BLaER1 (cell line): ENCODE data around the gene UNC119B.
A peak's percentile ranks its signal among the peaks of the same experiment; 100 is the strongest.

Experiments used
- H3K27ac ChIP-seq: shearing (Covaris generic); formaldehyde crosslinking; 2 replicates; pipeline ENCODE4 v1.8.1; 2022
- H3K27me3 ChIP-seq: shearing (Covaris generic); formaldehyde crosslinking; 2 replicates; pipeline ENCODE4 v1.8.1; 2022
- H3K36me3 ChIP-seq: shearing (Covaris generic); formaldehyde crosslinking; 2 replicates; pipeline ENCODE4 v1.8.1; 2022
- H3K4me1 ChIP-seq: shearing (Covaris generic); formaldehyde crosslinking; 2 replicates; pipeline ENCODE4 v1.8.1; 2022
- H3K4me2 ChIP-seq: shearing (Covaris generic); formaldehyde crosslinking; 2 replicates; pipeline ENCODE4 v1.8.1; 2022
- H3K4me3 ChIP-seq: shearing (Covaris generic); formaldehyde crosslinking; 2 replicates; pipeline ENCODE4 v1.8.1; 2022
- H3K9ac ChIP-seq: shearing (Covaris generic); formaldehyde crosslinking; 2 replicates; pipeline ENCODE4 v1.8.1; 2022
- H3K9me3 ChIP-seq: shearing (Covaris generic); formaldehyde crosslinking; 2 replicates; pipeline ENCODE4 v1.8.1; 2022
- H4K20me1 ChIP-seq: shearing (Covaris generic); formaldehyde crosslinking; 2 replicates; pipeline ENCODE4 v1.8.1; 2022
- Cebpa-rat ChIP-seq: shearing (Covaris generic); IDR thresholded peaks from 2 replicates; pipeline ENCODE4 v1.8.1; 2022

Gene UNC119B

DNA sequence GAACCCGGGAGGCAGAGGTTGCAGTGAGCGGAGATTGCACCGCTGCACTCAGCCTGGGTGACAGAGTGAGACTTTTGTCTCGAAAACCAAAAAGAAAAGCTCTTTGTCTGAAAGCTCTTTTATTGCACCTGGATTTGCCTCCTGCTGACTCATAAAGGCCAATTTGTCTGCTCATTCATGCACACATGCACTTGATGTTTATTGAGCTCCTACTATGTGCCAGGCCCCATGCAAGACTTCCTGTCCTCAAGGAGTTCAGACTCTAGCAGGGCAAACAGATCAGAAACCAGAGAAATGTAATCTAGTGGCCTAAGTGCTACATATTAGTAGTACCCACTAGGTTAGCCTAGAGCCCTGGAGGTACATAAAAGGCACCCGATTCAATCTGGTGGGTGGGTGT is 39.6 kb upstream of the UNC119B start:
- Histone ChIP-seq H3K4me2 (peak overlapping the region; percentile 79), H3K27me3 (no peaks in the 10 kb centered on the region), H3K4me1 (peaks cover 87% of the 10 kb centered on the region), H3K27ac (peak overlapping the region; percentile 80), H3K36me3 (no peaks in the 10 kb centered on the region), H4K20me1 (no peaks in the 10 kb centered on the region), H3K4me3 (no peak overlapping the region), H3K9me3 (no peaks in the 10 kb centered on the region), H3K9ac (peak overlapping the region; percentile 77; the same call in 1 of the 2 replicates)
- no peak for TF ChIP-seq Cebpa-rat

DNA sequence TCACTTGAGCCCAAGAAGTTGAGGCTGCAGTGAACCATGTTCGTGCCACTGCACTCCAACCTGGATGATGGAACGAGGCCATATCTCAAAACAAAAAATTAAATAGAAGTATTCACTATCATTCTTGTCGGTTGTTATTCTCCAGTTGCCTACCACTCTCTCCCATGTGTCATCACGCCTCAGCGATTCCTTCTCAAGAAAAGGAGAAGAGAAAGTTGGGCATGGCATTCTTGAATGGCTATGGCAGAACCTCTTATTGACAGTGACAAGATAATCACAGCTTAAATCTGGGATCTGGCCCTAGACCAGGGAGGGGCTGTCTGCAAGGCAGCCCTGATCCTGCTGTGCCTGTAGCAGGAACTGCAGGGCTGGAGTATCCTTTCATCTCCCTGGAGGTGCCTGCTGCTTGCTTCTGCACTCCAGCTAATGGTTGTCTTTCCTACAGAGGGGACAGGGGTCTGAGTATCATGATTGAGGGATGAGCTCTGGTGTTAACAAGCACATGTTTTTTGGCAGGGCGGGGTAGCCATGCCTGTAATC is 36.1 kb upstream of the UNC119B start:
- H3K36me3 ChIP-seq = no peaks in the 10 kb centered on the region
- no peaks in the 10 kb centered on the region for H3K27me3 ChIP-seq
- H3K4me1 ChIP-seq = peaks cover 77% of the 10 kb centered on the region
- H3K4me2 ChIP-seq = peak overlapping the region; percentile 52
- no peak overlapping the region for H3K9ac ChIP-seq
- no peak overlapping the region for H3K27ac ChIP-seq
- no peak overlapping the region for H3K4me3 ChIP-seq
- no peaks in the 10 kb centered on the region for H4K20me1 ChIP-seq
- TF ChIP-seq Cebpa-rat = no peak
- H3K9me3 ChIP-seq = no peaks in the 10 kb centered on the region

DNA sequence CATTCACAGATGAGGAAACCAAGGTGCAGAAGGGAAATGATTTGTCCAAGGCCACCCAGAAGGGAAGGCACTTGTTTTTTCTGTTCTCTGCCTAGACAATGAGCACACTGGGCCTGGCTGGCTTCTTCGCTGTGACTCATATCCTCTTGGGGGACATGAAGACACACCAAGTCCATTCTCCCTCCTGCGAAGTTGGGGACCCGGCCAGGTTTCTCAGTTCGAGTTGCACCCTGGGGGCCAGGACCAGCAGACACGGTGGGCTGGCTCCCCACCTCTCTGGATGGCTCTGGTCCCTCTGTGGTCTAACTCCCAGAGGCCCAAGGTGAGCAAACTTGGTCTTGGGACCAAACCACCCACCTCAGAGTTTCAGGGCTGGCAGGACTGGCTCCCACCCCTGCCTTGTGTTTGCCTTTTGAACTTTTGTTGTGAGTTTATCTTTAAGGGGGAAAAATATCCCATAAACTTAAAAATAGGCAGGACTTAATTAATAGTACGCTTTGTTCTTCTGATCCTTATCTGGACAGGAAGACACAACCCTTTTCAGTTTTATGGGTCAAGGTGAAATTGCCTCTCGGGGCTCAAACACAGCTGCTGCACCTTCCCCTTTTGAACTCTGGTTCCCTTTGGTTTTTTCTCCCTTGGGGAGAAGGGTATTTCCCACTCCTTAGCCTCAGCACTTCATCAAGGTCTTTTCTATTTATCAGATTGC is 32.3 kb upstream of the UNC119B start:
- H4K20me1 ChIP-seq = no peaks in the 10 kb centered on the region
- H3K4me2 ChIP-seq = peak overlapping the region; percentile 70
- no peak overlapping the region for H3K4me3 ChIP-seq
- no peaks in the 10 kb centered on the region for H3K9me3 ChIP-seq
- H3K27ac ChIP-seq = peak overlapping the region; percentile 14; the same call in 1 of the 2 replicates
- H3K9ac ChIP-seq = no peak overlapping the region
- no peak for TF ChIP-seq Cebpa-rat
- H3K27me3 ChIP-seq = no peaks in the 10 kb centered on the region
- H3K36me3 ChIP-seq = no peaks in the 10 kb centered on the region
- peaks cover 43% of the 10 kb centered on the region for H3K4me1 ChIP-seq

DNA sequence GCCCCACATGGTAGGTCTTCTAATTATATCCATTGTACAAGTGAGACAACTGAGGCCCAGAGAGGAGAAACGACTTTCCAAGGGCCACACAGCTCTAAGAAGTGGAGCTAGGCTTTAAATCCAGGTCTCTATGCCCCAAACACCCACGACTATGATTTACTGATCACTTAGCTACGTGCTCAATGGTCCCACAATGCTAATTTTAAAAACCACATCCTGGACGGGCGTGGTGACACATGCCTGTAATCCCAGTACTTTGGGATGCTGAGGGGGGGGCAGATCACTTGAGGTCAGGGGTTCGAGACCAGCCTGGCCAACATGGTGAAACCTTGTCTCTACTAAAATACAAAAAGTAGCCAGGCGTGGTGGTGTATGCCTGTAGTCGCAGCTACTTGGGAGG is 31.7 kb upstream of the UNC119B start:
- Histone ChIP-seq H3K9ac (no peak overlapping the region), H3K4me3 (no peak overlapping the region), H3K4me1 (peaks cover 37% of the 10 kb centered on the region), H4K20me1 (no peaks in the 10 kb centered on the region), H3K4me2 (peak overlapping the region; percentile 70), H3K9me3 (no peaks in the 10 kb centered on the region), H3K27ac (peak overlapping the region; percentile 14; the same call in 1 of the 2 replicates), H3K27me3 (no peaks in the 10 kb centered on the region), H3K36me3 (no peaks in the 10 kb centered on the region)
- no peak for TF ChIP-seq Cebpa-rat

DNA sequence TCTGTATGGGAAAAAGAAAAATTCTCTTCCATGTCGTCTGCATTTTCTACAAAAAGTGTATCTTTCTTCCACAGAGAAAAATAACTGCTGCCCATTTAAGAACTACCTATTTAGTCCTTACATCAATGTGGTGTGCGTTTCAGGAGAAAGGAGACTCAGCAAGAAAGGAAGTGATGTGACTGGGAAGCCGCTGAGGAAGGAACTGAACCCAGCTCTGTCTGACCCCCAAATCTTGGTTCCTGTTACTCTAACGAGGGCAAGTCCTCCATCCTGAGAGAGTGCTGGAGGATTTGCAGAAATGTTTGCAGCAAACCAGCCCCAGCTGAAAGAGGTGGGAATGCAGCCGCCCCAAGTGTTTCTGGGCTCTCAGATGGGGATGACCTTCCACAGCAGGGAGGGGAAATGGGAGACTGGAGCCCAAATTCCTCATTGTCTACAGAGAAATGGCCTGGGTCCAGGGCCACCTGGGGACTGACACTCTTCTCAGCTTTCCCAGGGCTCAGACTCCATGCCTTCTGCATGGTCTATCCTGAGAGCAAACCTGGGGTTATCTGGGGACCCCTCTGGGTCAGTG is 30.0 kb upstream of the UNC119B start:
- H3K36me3 ChIP-seq = no peaks in the 10 kb centered on the region
- H4K20me1 ChIP-seq = no peaks in the 10 kb centered on the region
- H3K4me2 ChIP-seq = no peak overlapping the region
- no peaks in the 10 kb centered on the region for H3K27me3 ChIP-seq
- H3K9ac ChIP-seq = no peak overlapping the region
- H3K9me3 ChIP-seq = no peaks in the 10 kb centered on the region
- peaks cover 35% of the 10 kb centered on the region for H3K4me1 ChIP-seq
- no peak for TF ChIP-seq Cebpa-rat
- H3K27ac ChIP-seq = no peak overlapping the region
- H3K4me3 ChIP-seq = no peak overlapping the region

DNA sequence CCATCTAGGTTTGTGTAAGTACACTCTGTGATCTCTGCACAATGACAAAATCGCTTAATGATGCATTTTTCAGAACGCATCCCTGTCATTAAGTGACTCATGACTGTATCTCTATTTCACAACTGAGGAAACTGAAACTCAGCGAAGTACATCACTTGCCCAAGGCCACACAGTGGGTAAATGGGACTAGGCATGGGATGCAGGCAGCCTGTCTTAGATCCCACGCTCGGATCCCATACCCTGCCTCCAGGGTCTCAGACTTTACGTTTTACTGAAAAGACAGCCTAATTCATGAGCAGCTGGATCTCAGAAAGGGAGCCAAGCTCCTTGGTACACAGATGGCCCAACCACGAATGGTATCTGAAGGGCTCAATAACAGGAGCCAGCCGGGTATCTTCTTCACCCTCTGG is 25.7 kb upstream of the UNC119B start:
- H3K9me3 ChIP-seq = no peaks in the 10 kb centered on the region
- peaks cover 38% of the 10 kb centered on the region for H3K4me1 ChIP-seq
- H3K9ac ChIP-seq = peak overlapping the region; percentile 40
- TF ChIP-seq Cebpa-rat = no peak
- no peak overlapping the region for H3K4me3 ChIP-seq
- H3K4me2 ChIP-seq = peak overlapping the region; percentile 82
- H4K20me1 ChIP-seq = peaks cover 25% of the 10 kb centered on the region
- no peaks in the 10 kb centered on the region for H3K36me3 ChIP-seq
- H3K27ac ChIP-seq = peak overlapping the region; percentile 68; the same call in 1 of the 2 replicates
- no peaks in the 10 kb centered on the region for H3K27me3 ChIP-seq

DNA sequence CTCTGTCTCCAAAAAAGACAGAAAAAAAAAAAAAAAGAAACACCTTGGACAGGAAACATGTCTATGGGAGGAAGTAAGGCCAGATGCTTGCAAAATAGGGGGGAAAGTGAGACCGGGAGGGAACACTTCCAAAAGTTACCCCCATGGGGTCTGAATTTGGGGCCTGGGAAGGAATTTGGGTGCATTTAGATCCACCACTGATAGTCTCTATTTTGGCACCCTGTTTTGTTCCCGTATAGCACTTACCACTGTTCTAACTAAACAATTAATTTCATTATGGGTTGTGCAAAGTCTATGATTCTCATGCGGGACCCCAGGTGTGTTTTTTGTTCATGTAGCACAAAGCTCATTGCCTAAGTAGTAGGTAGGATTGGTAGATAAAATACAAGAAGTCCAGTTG is 24.7 kb upstream of the UNC119B start:
- Histone ChIP-seq H3K4me2 (peak overlapping the region; percentile 82), H3K9ac (no peak overlapping the region; the same call in 1 of the 2 replicates), H3K4me3 (peak overlapping the region; percentile 96)

DNA sequence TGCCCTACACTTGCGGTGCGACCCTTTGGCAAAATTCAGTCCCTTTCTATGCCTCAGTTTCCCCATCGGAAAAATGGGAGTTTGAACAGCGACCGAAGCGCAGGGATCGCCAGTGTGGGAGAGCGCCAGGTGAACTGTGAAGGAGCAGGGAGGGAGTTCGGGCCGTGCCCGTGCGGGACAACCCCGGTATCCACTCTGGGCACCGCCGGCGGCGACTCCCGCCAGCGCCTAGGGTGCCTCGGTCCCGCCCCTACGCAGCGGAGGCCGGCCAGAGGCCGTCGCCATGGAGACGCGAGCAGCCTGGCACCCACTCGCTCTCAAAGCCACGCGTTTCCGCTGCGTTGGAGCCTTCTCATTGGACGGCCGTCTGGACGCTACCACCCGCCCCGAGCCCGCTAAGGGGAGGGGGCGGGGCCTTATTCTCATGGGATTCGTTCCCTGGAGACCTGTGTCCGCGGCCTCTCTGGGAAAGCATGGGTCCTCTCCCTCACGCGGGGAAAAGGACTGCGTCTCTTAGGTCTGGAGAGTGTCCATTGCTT is 24.0 kb upstream of the UNC119B start:
- no peaks in the 10 kb centered on the region for H3K9me3 ChIP-seq
- no peaks in the 10 kb centered on the region for H3K27me3 ChIP-seq
- H3K9ac ChIP-seq = peak overlapping the region; percentile 94
- H4K20me1 ChIP-seq = peaks cover 42% of the 10 kb centered on the region
- H3K4me1 ChIP-seq = peaks cover 51% of the 10 kb centered on the region
- peak overlapping the region; percentile 82 for H3K4me2 ChIP-seq
- H3K27ac ChIP-seq = peak overlapping the region; percentile 92
- H3K4me3 ChIP-seq = peak overlapping the region; percentile 96
- TF ChIP-seq Cebpa-rat = no peak
- no peaks in the 10 kb centered on the region for H3K36me3 ChIP-seq

More for the DNA sequence above, 24.7 kb upstream of the UNC119B start:
- Histone ChIP-seq H3K36me3 (no peaks in the 10 kb centered on the region), H4K20me1 (peaks cover 35% of the 10 kb centered on the region), H3K4me1 (peaks cover 44% of the 10 kb centered on the region), H3K9me3 (no peaks in the 10 kb centered on the region), H3K27me3 (no peaks in the 10 kb centered on the region), H3K27ac (peak overlapping the region; percentile 25; the same call in 1 of the 2 replicates)
- no peak for TF ChIP-seq Cebpa-rat

DNA sequence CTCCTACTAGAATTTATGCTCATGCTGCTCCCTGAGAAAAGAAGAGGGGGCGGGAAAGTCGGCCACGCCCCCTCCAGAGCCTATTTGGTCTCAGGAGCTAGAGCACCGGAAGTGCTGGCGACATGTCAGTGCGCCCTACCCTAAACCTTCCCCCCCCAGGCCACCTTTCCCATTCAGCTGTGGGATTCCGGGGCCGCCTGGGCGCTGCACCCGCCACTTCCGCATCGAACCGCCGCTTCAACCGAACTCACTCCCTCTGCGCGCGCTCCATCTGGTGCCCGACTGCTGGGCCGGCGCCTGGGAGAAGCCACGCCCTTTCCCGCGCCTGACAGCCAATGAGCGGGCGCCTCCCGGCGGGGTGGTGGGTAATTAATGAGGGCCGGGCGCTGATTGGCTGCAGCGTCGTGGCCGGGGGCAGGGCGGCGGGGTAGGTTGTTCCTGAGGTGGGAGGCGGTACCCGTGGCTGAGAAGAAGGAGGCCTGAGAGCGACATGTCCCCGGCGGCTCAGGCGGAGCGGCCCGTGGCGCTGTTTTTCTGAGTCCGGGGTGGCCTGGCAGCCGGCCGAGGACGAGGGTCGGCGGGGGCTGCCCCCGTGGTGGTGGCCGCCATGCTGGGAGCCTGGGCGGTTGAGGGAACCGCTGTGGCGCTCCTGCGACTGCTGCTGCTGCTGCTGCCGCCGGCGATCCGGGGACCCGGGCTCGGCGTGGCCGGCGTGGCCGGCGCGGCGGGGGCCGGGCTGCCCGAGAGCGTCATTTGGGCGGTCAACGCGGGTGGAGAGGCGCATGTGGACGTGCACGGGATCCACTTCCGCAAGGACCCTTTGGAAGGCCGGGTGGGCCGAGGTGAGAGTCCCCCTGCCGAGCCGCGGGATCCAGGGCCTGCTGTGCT is 23.3 kb upstream of the UNC119B start, which contains the start of gene MLEC:
MLEC (plus strand) TSS at position 460 of the 888 bp plus-strand sequence; CDS start at position 608, 148 bp downstream.
- peaks cover 49% of the 10 kb centered on the region for H4K20me1 ChIP-seq
- peak within 1 kb of the TSS; percentile 96 for H3K4me3 ChIP-seq
- H3K27me3 ChIP-seq = no peaks in the 10 kb centered on the region
- peaks cover 58% of the 10 kb centered on the region for H3K4me1 ChIP-seq
- H3K9ac ChIP-seq = peak within 1 kb of the TSS; percentile 94
- H3K27ac ChIP-seq = peak within 1 kb of the TSS; percentile 92
- no peaks in the 10 kb centered on the region for H3K36me3 ChIP-seq
- H3K4me2 ChIP-seq = peak within 1 kb of the TSS; percentile 94
- TF ChIP-seq Cebpa-rat = no peak
- no peaks in the 10 kb centered on the region for H3K9me3 ChIP-seq
